Limb (tissue), 2 donors: Measurements from ENCODE around the gene ATXN1.
"Not testable (repeated sequence)": the region's sequence is repeated elsewhere in the genome, so short reads cannot be mapped to it uniquely, and the experiment has no call there.

Source experiments
- DNase-seq, 2 donors: peaks; one replicate each; pipeline ENCODE4 v3.0.0-alpha.2; 2016; ENCODE audit errors: extremely low spot score in 2 of 2

Gene ATXN1

GRCh38 chr6:16651871-16652270 lies 109.4 kb downstream of the ATXN1 start:
- DNase-seq, result no peak

- DNase-seq, result no peak
These were observed 111.4 kb downstream of the ATXN1 start for GRCh38 chr6:16649890-16650289.

GRCh38 chr6:16649241-16649640 lies 112.0 kb downstream of the ATXN1 start:
- no peak for DNase-seq

GRCh38 chr6:16648003-16648402 lies 113.3 kb downstream of the ATXN1 start:
- no peak for DNase-seq

- DNase-seq, result no peak
These were observed 113.8 kb downstream of the ATXN1 start for GRCh38 chr6:16647422-16647821.

- no peak for DNase-seq
These were observed 116.6 kb downstream of the ATXN1 start for GRCh38 chr6:16644540-16645250.

GRCh38 chr6:16639684-16640480 lies 121.4 kb downstream of the ATXN1 start:
- DNase-seq, result no peak

GRCh38 chr6:16637635-16638034 lies 123.6 kb downstream of the ATXN1 start:
- DNase-seq, result no peak

GRCh38 chr6:16635810-16636602 lies 125.3 kb downstream of the ATXN1 start:
- no peak for DNase-seq

- DNase-seq, result no peak
These were observed 125.9 kb downstream of the ATXN1 start for GRCh38 chr6:16635291-16635809.

GRCh38 chr6:16634855-16635254 lies 126.4 kb downstream of the ATXN1 start:
- no peak for DNase-seq

- DNase-seq, result no peak
These were observed 127.3 kb downstream of the ATXN1 start for GRCh38 chr6:16633961-16634360.

- no peak for DNase-seq
These were observed 127.8 kb downstream of the ATXN1 start for GRCh38 chr6:16633465-16633864.

- DNase-seq, result no peak
These were observed 129.2 kb downstream of the ATXN1 start for GRCh38 chr6:16632101-16632500.

GRCh38 chr6:16630026-16630643 lies 131.1 kb downstream of the ATXN1 start:
- DNase-seq, result no peak

- not testable (repeated sequence) for DNase-seq
These were observed 132.7 kb downstream of the ATXN1 start for GRCh38 chr6:16628580-16628979.

- no peak for DNase-seq
These were observed 134.6 kb downstream of the ATXN1 start for GRCh38 chr6:16626650-16627049.

GRCh38 chr6:16625291-16626265 lies 135.7 kb downstream of the ATXN1 start:
- no peak for DNase-seq

GRCh38 chr6:16624636-16625290 lies 136.5 kb downstream of the ATXN1 start:
- no peak for DNase-seq

GRCh38 chr6:16623731-16624130 lies 137.5 kb downstream of the ATXN1 start:
- DNase-seq, result no peak
